ENCODE measurements around the gene CPNE7. TPM values are rescaled to one million over a fixed set of nuclear protein-coding genes. Genes with fewer than 3 reads are reported as not detected.
A peak's percentile ranks its signal among the peaks of the same experiment; 100 is the strongest.

CPNE7 gene
- total RNA-seq, 1 donor from 2014 or later = 5.5 TPM

DNA sequence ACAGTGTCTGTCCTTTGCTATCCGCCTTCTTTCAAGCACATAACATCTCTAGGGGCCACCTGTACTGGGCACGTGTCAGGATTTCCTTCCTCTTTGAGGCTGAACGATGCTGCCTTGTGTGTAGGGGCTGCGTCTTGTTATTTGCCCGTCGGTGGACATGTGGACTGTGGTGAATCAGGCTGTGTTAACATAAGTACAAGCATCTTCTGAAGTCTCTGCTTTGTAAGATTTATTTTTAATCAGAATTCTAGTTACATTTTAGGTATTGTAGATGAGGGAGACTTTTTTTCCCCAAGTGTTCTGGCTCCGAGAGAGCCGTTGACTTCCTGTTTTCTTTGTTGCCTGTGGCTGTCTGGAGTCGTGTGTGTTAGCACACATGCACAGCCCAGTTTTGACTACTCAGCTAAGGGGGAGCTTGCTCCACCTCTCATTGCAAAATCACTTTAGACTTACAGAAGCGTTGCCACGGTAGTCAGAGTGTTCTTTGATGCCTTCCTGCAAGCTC, 41.3 kb upstream of the CPNE7 start:
- Mint-ChIP-seq H3K4me1 (ENCODE audit: unreplicated experiment) (peaks cover 34% of the 10 kb centered on the region), H3K4me3 (ENCODE audit: unreplicated experiment) (peak overlapping the region; percentile 35), H3K36me3 (ENCODE audit: low read depth, unreplicated experiment) (peaks cover 40% of the 10 kb centered on the region), H3K27ac (ENCODE audit: unreplicated experiment) (peak overlapping the region; percentile 86), H3K9me3 (ENCODE audit: unreplicated experiment) (no peaks in the 10 kb centered on the region), H3K27me3 (ENCODE audit: unreplicated experiment) (peaks cover 6% of the 10 kb centered on the region)
- no peak for TF ChIP-seq CTCF (IDR thresholded peaks at IDR 0.05; ENCODE audit: unreplicated experiment)
- peak; percentile 16 for DNase-seq (ENCODE audit: low spot score)

DNA sequence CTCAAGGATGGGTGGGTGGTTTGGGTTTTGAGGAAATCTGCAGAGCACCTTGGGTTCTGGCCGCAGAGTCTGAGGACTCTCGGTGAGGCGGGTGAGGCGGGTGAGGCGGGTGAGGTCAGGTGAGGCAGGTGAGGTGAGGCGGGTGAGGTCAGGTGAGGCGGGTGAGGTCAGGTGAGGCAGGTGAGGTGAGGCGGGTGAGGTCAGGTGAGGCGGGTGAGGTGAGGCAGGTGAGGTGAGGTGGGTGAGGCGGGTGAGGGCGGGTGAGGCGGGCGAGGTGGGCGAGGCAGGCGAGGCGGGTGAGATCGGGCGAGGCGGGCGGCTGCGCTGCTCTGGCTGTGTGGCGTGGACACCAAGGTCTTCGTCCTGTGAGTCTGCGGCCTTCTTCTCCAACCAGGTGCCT, 39.2 kb upstream of the CPNE7 start:
- no peaks in the 10 kb centered on the region for H3K9me3 Mint-ChIP-seq (ENCODE audit: unreplicated experiment)
- H3K27me3 Mint-ChIP-seq (ENCODE audit: unreplicated experiment) = peaks cover 8% of the 10 kb centered on the region
- peaks cover 46% of the 10 kb centered on the region for H3K36me3 Mint-ChIP-seq (ENCODE audit: low read depth, unreplicated experiment)
- TF ChIP-seq CTCF (IDR thresholded peaks at IDR 0.05; ENCODE audit: unreplicated experiment) = no peak
- H3K4me3 Mint-ChIP-seq (ENCODE audit: unreplicated experiment) = no peak overlapping the region
- H3K4me1 Mint-ChIP-seq (ENCODE audit: unreplicated experiment) = peaks cover 32% of the 10 kb centered on the region
- no peak for DNase-seq (ENCODE audit: low spot score)
- peak overlapping the region; percentile 57 for H3K27ac Mint-ChIP-seq (ENCODE audit: unreplicated experiment)

DNA sequence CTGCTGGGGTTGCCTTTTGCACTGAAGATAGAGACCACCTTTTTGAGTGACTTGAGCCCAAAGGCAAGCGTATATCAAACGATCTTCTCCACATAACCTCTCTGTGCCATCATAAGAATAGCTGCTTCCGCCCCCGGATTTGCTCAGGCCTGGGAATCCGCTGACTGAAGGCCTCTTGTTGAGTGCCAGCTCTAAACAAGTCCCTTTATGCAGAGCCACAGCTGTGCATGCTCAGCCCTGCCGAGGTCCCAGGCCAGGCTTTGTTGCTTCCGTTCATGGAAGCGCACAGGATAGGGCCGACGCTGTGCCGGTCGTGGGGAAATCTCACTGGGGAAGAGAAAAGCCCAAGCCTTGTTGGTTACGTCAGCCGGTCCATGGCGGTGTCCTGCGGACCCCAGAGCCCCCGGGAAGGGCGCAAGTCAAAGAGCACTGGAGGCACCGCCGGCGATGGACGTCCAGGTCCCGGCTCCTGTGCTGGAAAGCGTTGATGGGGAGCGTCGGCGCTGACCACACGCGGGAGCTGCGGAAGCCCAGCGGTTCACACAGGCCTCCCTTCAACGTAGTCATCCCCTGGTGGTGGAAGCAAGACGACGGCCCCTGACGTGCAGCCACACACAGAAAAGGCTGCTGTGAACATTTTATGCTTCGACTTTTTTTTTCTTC, 38.5 kb upstream of the CPNE7 start:
- Mint-ChIP-seq H3K36me3 (ENCODE audit: low read depth, unreplicated experiment) (peaks cover 44% of the 10 kb centered on the region), H3K4me3 (ENCODE audit: unreplicated experiment) (no peak overlapping the region), H3K27me3 (ENCODE audit: unreplicated experiment) (peaks cover 5% of the 10 kb centered on the region), H3K9me3 (ENCODE audit: unreplicated experiment) (no peaks in the 10 kb centered on the region), H3K27ac (ENCODE audit: unreplicated experiment) (no peak overlapping the region), H3K4me1 (ENCODE audit: unreplicated experiment) (peaks cover 26% of the 10 kb centered on the region)
- DNase-seq (ENCODE audit: low spot score) = no peak
- TF ChIP-seq CTCF (IDR thresholded peaks at IDR 0.05; ENCODE audit: unreplicated experiment) = no peak

DNA sequence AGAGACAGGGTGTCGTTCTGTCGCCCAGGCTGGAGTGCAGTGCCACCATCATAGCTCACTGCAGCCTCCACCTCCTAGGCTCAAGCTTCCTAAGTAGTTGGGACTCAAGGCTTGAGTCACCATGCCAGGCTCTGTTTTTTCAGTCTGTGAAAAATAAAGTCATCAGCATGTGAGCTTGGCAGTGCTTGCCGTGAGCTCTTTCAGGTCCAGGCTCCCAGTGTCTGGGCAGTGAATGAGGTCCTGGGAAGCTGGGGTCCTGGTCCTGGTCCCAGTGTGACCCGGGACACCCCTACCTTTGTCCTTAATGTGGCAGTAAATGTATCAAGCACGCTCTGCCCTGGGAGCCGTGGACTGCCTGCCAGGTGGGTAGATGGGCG, 38.0 kb upstream of the CPNE7 start:
- no peak for DNase-seq (ENCODE audit: low spot score)
- no peaks in the 10 kb centered on the region for H3K9me3 Mint-ChIP-seq (ENCODE audit: unreplicated experiment)
- H3K36me3 Mint-ChIP-seq (ENCODE audit: low read depth, unreplicated experiment) = peaks cover 45% of the 10 kb centered on the region
- peaks cover 21% of the 10 kb centered on the region for H3K4me1 Mint-ChIP-seq (ENCODE audit: unreplicated experiment)
- no peak overlapping the region for H3K27ac Mint-ChIP-seq (ENCODE audit: unreplicated experiment)
- peaks cover 5% of the 10 kb centered on the region for H3K27me3 Mint-ChIP-seq (ENCODE audit: unreplicated experiment)
- no peak for TF ChIP-seq CTCF (IDR thresholded peaks at IDR 0.05; ENCODE audit: unreplicated experiment)
- no peak overlapping the region for H3K4me3 Mint-ChIP-seq (ENCODE audit: unreplicated experiment)

- no peak for DNase-seq (ENCODE audit: low spot score)
- peaks cover 45% of the 10 kb centered on the region for H3K36me3 Mint-ChIP-seq (ENCODE audit: low read depth, unreplicated experiment)
- no peak for TF ChIP-seq CTCF (IDR thresholded peaks at IDR 0.05; ENCODE audit: unreplicated experiment)
- H3K27me3 Mint-ChIP-seq (ENCODE audit: unreplicated experiment) = peaks cover 5% of the 10 kb centered on the region
- no peak overlapping the region for H3K27ac Mint-ChIP-seq (ENCODE audit: unreplicated experiment)
- H3K4me1 Mint-ChIP-seq (ENCODE audit: unreplicated experiment) = peaks cover 19% of the 10 kb centered on the region
- no peaks in the 10 kb centered on the region for H3K9me3 Mint-ChIP-seq (ENCODE audit: unreplicated experiment)
- no peak overlapping the region for H3K4me3 Mint-ChIP-seq (ENCODE audit: unreplicated experiment)
Observed at GRCh38 chr16:89538286-89538685, 37.3 kb upstream of the CPNE7 start.
